Activated naive CD4-positive, alpha-beta T cell treated with anti-CD3 and anti-CD28 coated beads, Interleukin-2, amount 50 U/mL, for 72 hours (primary cell): ENCODE data around the gene PDCD2L. TPM values are rescaled to one million over a fixed set of nuclear protein-coding genes. Genes with fewer than 3 reads are reported as not detected.
A peak's percentile ranks its signal among the peaks of the same experiment; 100 is the strongest.

Experiments used
- ATAC-seq, 2 donors: fragments of 150-1000 bp; cut with Tn5 transposase; 2 replicates each; pipeline ENCODE4 v1.10.0; 2021; ENCODE audit warnings: mild to moderate bottlenecking in 2 of 2, moderate library complexity in 2 of 2
- DNase-seq, 2 donors: peaks; one replicate each; pipeline ENCODE4 v3.0.0; 2021 to 2022; ENCODE audit warnings: low spot score in 2 of 2
- H3K27ac Mint-ChIP-seq, 2 donors: one replicate each; pipeline ENCODE4 v1.8.0; 2022; ENCODE audit warnings: mild to moderate bottlenecking in 2 of 2, mixed read lengths in 2 of 2
- H3K36me3 Mint-ChIP-seq, 2 donors: one replicate each; pipeline ENCODE4 v1.8.0; 2022; ENCODE audit warnings: mixed read lengths in 2 of 2
- H3K9me3 Mint-ChIP-seq, 2 donors: one replicate each; pipeline ENCODE4 v1.8.0; 2022; ENCODE audit warnings: mixed read lengths in 2 of 2
- total RNA-seq, 2 donors: library from RNA; stranded (reverse); gene quantifications; one replicate each; pipeline ENCODE4 v1.2.3, GENCODE V29; 2022

PDCD2L gene, protein sequence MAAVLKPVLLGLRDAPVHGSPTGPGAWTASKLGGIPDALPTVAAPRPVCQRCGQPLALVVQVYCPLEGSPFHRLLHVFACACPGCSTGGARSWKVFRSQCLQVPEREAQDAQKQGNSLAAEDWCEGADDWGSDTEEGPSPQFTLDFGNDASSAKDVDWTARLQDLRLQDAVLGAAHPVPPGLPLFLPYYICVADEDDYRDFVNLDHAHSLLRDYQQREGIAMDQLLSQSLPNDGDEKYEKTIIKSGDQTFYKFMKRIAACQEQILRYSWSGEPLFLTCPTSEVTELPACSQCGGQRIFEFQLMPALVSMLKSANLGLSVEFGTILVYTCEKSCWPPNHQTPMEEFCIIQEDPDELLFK
- 10 to 100 TPM; 18.0 to 32.8 TPM for total RNA-seq

DNA sequence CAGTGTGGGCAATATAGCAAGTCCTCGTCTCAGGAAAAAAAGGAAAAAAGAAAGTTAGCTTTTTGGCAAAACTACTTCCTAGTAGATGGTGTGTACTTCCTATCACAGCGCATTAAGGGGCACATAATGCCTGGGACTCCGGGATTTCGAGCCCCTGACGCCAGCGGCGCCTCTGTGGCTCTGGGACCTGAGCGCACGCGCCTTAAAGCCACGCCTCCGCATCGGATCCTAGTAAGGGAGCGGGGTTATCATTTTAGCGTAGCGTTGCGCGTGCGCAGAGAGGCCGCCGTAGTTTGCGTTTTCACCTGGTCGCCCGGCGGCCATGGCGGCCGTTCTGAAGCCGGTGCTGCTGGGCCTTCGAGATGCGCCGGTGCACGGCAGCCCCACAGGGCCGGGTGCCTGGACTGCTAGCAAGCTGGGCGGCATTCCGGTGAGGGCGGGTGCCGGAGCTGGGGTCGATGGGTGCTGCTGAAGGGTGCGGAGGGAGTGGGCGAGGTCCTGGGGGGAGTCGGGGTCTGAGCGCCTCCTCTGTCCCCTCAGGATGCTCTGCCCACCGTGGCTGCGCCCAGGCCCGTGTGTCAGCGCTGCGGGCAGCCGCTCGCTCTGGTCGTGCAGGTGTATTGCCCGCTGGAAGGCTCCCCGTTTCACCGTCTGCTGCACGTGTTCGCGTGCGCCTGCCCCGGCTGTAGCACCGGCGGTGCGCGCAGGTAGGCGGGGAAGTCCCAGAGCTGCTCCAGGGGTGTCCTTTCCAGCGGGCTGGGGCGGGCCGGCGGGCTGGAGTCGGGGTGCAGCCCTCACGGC lies at the start of gene PDCD2L:
Gene PDCD2L, plus strand, starts transcription at position 291 of the 801 bp plus-strand sequence. Its CDS starts 32 bp downstream, at position 323.
- DNase-seq (peak; percentile 91 to 93), ATAC-seq (peak; percentile 90 to 97)
- Mint-ChIP-seq H3K9me3 (no peaks in the 10 kb centered on the region), H3K36me3 (peaks cover 8 to 17% of the 10 kb centered on the region in 2 donors), H3K27ac (peak within 1 kb of the TSS; percentile 90 to 93)

DNA sequence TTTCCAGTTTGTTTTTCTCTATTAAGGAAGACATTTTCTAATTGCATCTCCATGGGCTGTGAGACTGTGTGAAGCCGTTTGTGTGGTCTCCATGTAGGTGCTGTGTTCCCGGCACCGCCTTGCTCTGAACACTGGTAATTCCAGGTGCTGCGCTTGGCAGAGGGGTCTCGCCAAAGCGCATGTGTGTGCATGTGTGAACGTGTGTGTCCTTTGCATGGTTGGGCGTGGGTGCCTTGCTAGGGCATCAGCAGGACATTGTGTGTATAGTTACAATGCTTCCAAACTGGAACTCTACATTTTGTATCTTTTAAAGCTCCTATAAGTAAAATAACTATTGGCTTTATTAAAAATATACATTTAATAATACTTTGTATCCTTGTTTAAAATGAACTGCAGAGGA lies 49.0 kb upstream of the PDCD2L start:
- peaks cover 4 to 12% of the 10 kb centered on the region in 2 donors for H3K36me3 Mint-ChIP-seq
- ATAC-seq (no peak), DNase-seq (no peak)
- H3K9me3 Mint-ChIP-seq: no peaks in the 10 kb centered on the region
- no peak overlapping the region for H3K27ac Mint-ChIP-seq

DNA sequence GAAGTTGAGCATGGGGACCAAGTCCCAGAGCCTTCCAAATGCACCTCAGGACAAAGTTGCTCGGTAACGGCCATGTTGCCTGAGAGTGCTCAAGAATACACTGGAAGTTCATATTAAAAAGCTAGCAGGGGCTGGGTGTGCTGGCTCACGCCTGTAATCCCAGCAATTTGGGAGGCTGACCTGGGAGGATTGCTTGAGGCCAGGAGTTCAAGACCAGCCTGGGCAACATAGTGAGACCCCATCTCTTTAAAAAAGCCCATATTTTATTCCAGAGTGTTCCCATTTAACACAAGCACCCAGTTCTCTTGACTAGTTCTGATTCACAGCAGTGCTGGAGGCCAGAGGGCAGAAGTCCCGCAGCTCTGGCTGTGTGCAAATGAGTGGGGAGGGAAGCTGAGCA lies 47.3 kb upstream of the PDCD2L start:
- ATAC-seq (no peak), DNase-seq (no peak)
- Mint-ChIP-seq H3K27ac (peak overlapping the region in 1 of 2 donors; percentile 50), H3K36me3 (peaks cover 4 to 12% of the 10 kb centered on the region in 2 donors), H3K9me3 (no peaks in the 10 kb centered on the region)

DNA sequence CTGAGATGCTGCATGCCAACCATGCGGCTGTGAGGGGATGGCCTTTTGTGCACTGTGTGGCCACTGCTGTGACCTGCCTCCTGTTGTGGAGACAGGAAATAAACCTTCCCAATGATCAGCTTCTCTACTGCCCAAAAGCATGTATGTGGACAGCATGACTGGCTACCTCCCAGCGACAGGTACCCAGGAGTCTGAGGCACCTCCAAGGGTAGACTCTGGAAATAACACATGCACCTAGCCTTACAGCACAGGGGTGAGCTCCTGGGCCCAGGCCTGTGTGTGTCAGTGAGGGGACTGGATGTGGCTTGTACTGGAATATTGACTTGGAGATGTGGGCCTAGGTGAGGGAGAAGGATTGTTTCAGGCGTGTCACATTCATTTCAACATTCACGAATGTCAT lies 46.8 kb upstream of the PDCD2L start:
- ATAC-seq (no peak), DNase-seq (no peak)
- H3K9me3 Mint-ChIP-seq: no peaks in the 10 kb centered on the region
- peak overlapping the region; percentile 85 to 90 for H3K27ac Mint-ChIP-seq
- peaks cover 4 to 12% of the 10 kb centered on the region in 2 donors for H3K36me3 Mint-ChIP-seq

DNA sequence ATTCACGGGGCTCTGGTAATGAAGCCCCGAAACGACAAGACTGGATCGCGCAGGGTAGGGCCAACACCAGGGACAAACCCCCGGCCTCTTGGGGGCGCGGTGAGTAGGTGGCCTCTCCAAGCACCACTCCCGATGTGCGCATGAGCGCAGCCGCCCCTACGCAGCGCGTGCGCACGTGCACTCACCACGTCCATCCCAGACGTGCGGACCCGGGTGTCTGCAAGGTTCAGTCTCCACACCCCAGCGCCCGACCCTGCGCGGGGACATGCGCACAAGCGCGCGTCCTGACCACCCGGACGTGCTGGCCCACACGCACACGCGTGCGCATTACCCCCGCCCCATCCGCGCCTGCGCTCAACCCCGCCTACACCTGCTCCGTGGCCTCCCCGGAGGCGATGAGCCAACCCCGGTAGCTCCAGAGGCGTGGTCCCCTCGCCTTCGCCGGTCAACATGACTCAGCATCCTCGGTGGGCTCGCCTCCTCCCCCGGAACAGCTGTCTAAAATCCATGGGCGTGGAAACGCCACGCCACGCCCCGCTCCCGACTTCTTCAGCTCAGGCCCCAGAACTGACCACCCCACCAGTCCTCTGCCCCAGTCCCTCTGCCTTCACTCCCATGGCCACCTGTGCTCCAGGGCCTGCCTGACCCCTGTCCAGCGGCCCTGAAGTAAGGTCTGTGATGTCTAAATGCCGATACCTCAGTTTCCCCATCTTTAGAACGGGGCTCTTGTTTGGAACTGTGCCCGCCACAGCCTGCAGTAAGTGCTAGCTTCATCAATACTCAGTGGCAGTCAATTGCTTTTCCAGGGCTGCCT lies 44.9 kb upstream of the PDCD2L start:
- Mint-ChIP-seq H3K27ac (peak overlapping the region; percentile 85 to 98), H3K9me3 (no peaks in the 10 kb centered on the region), H3K36me3 (peaks cover 4 to 12% of the 10 kb centered on the region in 2 donors)
- DNase-seq (peak; percentile 99), ATAC-seq (peak; percentile 95 to 97)

DNA sequence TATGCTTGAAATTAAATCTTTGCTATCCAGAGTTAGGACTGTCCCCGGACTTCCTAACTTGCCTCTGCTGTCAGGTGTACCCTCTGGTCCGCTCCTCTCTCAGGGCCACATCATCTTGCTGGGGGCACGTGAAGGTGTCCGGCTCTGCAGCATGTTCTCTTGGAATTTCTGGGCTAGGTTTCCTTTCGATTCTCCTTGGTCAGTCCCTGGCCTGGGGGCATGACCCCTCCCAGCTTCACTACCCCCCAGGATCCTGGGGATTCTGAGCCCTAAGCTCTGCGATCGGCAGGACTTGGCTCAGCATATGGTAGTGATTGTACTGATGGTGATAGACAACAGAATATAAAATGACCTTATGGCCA lies 44.3 kb upstream of the PDCD2L start:
- ATAC-seq (no peak), DNase-seq (no peak)
- H3K9me3 Mint-ChIP-seq: no peaks in the 10 kb centered on the region
- H3K36me3 Mint-ChIP-seq: peaks cover 2 to 12% of the 10 kb centered on the region in 2 donors
- peak overlapping the region; percentile 85 to 95 for H3K27ac Mint-ChIP-seq

DNA sequence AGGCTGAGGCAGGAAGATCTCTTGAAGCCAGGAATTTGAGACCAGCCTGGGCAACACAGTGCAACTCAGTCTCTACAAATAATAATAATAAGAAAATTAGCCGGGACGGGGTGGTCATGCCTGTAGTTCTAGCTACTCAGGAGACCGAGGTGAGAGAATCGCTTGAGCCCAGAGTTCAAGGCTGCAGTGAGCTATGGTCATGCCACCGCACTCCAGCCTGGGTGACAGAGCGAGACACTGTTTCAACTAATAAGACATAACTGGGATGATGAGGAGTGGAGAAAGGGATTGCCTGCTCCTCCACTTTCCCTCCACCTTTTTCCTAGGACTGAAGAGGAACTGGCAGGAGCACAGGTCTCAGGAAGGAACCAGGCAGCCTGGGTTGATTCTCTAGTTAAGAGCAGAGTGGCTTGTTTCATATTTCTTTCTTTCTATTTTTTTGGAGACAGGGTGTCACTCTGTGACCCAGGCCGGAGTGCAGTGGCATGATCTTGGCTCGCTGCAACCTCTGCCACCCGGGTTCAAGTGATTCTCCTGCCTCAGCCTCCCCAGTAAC lies 43.8 kb upstream of the PDCD2L start:
- H3K9me3 Mint-ChIP-seq: no peaks in the 10 kb centered on the region

DNA sequence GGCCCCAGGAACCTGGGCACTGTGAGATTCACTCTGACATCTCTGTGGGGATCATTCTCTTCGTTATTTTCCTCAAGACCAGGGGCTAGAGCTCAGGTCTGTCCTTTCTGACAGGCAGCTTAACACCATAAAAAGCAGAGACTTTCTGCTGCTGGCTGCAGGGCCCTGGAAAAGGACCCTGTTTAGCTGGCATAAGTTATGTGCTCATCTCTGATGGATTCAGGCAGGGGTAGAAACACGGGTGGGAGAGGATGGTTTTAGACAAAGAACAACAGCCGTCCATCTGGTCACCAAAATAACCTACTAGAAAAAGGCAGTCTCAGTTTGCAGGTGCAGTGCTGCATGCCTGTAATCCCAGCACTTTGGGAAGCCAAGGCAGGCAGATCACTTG lies 41.5 kb upstream of the PDCD2L start:
- Mint-ChIP-seq H3K9me3 (no peaks in the 10 kb centered on the region), H3K27ac (peak overlapping the region in 1 of 2 donors; percentile 60), H3K36me3 (peaks cover 24 to 34% of the 10 kb centered on the region in 2 donors)
- ATAC-seq: no peak
- DNase-seq: no peak

More for the DNA sequence above, 43.8 kb upstream of the PDCD2L start:
- ATAC-seq: no peak
- no peak for DNase-seq
- Mint-ChIP-seq H3K27ac (peak overlapping the region; percentile 85 to 95), H3K36me3 (peaks cover 1 to 14% of the 10 kb centered on the region in 2 donors)

DNA sequence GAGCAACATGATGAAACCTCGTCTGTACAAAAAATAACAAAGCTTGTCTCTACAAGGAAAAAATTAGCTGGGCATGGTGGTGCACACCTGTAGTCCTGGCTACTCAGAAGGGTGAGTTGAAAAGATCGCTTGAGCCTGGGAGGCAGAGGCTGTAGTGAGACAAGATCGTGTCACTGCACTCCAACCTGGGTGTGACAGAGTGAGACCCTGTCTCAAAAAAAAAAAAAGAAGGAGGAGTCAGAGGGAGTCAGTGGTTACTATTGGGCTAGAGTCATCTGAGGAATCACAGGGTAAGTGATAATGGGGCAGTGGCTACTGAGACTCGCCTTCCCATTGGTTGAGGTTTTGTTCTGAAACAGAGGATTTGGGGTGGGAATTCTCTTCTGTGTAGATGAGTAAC lies 41.1 kb upstream of the PDCD2L start:
- Mint-ChIP-seq H3K27ac (no peak overlapping the region), H3K36me3 (peaks cover 26 to 34% of the 10 kb centered on the region in 2 donors), H3K9me3 (no peaks in the 10 kb centered on the region)
- no peak for ATAC-seq
- DNase-seq: no peak

DNA sequence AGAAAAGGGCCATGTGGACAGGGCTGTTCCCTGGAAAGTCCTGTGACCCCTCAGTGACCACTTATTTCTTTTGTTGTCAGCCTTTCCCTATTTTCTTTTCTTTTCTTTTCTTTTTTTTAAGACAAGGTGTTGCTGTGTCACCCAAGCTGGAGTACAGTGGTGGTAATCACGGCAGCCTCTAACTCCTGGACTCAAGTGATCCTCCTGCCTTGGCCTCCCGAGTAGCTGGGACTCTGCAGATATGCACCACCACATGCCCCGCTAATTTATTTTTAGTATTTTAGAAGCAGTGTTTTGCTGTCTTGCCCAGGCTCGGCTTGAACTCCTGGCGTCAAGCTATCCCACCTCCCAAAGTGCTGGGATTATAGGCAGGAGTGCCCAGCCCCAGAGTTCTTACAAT lies 40.3 kb upstream of the PDCD2L start:
- ATAC-seq: no peak
- peaks cover 30 to 32% of the 10 kb centered on the region in 2 donors for H3K36me3 Mint-ChIP-seq
- peak overlapping the region; percentile 67 to 86 for H3K27ac Mint-ChIP-seq
- no peak for DNase-seq
- H3K9me3 Mint-ChIP-seq: no peaks in the 10 kb centered on the region

DNA sequence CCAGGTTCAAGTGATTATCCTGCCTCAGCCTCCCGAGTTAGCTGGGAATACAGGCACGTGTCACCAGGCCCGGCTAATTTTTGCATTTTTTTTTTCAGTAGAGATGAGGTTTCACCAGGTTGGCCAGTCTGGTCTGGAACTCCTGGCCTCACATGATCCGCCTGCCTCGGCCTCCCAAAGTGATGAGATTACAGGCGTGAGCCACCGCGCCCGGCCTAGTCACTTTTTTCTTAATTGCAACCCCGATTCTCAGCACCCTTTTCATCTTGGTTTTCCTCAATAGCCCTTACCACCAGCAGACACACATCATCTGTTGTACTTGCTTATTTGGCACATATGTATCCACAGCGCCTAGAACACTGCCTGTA lies 39.8 kb upstream of the PDCD2L start:
- Mint-ChIP-seq H3K27ac (peak overlapping the region; percentile 67 to 86), H3K36me3 (peaks cover 31 to 37% of the 10 kb centered on the region in 2 donors), H3K9me3 (no peaks in the 10 kb centered on the region)
- ATAC-seq: no peak
- DNase-seq: no peak

DNA sequence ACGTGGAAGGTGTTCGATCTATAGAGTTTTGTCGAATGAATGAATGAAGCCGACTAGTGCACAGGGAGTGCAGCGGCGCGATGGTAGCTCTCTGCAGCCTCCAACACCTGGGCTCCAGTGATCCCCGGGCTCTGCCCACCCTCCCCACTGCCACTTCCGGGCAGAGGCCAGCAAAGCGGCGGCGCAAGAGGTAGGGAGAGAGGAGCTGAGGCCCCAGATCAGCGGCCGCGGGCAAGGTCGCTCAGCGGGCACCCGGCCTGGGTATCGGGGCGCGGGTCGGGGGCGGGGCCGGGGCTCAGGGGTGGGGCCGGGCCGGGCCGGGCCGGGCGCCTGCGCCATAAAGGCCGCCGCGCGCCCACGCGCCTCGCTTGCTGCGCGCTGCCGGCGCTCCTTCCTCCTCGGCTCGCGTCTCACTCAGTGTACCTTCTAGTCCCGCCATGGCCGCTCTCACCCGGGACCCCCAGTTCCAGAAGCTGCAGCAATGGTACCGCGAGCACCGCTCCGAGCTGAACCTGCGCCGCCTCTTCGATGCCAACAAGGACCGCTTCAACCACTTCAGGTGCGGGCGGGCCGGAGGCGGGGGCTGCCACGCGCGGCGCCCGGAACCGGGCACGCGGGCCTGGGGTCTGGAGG lies 39.3 kb upstream of the PDCD2L start, which contains the start of gene GPI:
Gene GPI, plus strand, starts transcription at position 367 of the 633 bp plus-strand sequence. Its CDS starts 71 bp downstream, at position 438.
- ATAC-seq (peak; percentile 92 to 93), DNase-seq (peak; percentile 77 to 78)
- peak within 1 kb of the TSS; percentile 73 to 97 for H3K27ac Mint-ChIP-seq
- H3K36me3 Mint-ChIP-seq: peaks cover 36 to 42% of the 10 kb centered on the region in 2 donors
- H3K9me3 Mint-ChIP-seq: no peaks in the 10 kb centered on the region

DNA sequence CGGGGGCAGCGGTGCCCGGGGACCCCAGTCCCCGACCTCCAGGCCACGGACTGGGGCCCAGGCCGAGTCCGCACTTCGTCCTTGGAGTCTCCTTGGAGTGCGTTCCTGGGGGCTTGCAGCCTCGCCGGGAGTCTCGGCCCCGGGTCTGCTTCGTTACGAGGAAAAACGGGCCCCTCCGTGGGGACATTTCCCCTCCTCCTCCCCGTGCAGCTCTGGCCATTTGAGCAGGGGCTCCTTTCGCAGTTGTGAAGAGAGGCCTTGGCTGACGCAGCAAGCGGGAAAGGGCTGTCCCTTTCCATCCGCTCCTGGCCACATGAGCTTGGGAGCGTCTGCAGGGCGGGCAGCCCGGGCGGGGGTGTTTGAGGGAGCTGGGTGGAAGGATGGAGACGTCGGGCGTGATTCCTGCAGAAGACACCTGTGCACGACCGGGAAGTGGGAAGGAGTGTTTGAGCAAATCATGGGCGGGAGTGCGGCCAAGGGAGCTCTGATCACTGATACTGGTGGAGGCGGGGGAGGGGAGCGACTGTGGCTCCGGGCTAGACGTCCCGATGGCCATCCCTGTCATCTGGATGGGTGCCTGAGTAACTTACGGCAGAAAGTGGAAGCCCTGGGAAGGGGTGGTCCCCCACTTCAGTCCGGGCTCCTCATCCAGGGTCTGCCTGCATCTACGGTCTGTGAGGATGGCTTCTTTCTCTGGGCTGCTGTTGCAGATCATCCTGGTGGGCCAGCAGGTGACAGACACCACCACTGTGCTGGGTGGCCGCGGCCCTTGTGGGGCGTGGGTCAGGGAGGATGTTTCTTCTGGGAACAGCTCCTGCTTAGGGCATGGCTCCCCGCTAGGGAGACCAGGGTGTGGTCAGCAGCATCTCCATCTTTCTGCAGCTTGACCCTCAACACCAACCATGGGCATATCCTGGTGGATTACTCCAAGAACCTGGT lies 38.5 kb upstream of the PDCD2L start:
- no peaks in the 10 kb centered on the region for H3K9me3 Mint-ChIP-seq
- ATAC-seq (peak in 1 of 2 donors; percentile 44), DNase-seq (peak in 1 of 2 donors; percentile 70)
- peak overlapping the region; percentile 73 to 97 for H3K27ac Mint-ChIP-seq
- H3K36me3 Mint-ChIP-seq: peaks cover 40 to 47% of the 10 kb centered on the region in 2 donors

DNA sequence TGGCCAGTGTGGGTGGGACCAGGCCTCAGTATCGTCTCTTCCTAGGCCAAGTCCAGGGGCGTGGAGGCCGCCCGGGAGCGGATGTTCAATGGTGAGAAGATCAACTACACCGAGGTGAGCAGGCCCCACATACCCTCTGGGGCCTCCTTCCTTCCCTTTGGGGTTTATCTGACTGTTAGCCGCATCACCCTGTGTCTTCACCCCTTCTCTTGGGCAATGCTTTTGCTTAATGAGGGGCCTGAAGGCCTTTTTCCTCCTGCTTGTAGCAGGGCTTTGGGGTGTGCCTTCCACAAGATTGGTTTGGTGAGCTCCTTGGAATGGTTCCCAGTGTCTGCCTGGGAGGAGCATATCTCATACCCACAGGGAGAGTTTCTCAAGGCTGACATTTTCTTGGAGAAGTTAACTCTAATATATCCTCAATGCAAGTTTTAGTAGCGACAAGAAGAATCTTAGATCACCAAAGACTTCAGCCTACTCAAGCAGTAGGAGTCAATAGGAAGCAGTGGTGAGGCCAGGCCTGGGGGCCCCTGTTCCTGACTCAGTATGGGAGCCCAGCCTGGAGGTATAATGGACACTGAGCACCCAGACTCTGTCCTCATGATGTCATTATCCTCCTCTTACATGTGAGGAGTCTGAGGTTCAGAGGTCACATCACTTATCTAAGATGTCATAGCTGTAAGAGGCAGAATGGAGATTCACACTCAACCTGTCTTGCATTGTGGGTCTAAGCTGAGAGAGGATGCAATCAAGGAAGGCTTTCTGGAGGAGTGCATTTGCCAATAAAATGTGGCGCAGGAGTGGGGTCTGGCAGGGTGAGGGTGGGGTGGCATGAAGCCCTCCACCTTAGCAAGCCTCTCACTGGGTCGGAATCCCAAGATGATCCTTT lies 37.2 kb upstream of the PDCD2L start:
- H3K9me3 Mint-ChIP-seq: no peaks in the 10 kb centered on the region
- peaks cover 40 to 56% of the 10 kb centered on the region in 2 donors for H3K36me3 Mint-ChIP-seq
- DNase-seq (no peak), ATAC-seq (no peak)
- peak overlapping the region; percentile 55 to 73 for H3K27ac Mint-ChIP-seq
